ES-I3 (cell line): ENCODE results near the gene CD302.
"Not testable (repeated sequence)": the region's sequence is repeated elsewhere in the genome, so short reads cannot be mapped to it uniquely, and the experiment has no call there.

Experiments used
- H3K36me3 ChIP-seq: 2 replicates; pipeline ENCODE4 v1.6.1; 2013; ENCODE audit warnings: mild to moderate bottlenecking, low read length, control low read depth, moderate library complexity; ENCODE audit not compliant: insufficient read depth
- H3K4me1 ChIP-seq: 2 replicates; pipeline ENCODE4 v1.6.1; 2013; ENCODE audit warnings: mild to moderate bottlenecking, control low read depth, low read length; ENCODE audit not compliant: insufficient read depth
- H3K9ac ChIP-seq: 2 replicates; pipeline ENCODE4 v1.6.1; 2013; ENCODE audit warnings: low read depth, mild to moderate bottlenecking, low read length, moderate library complexity
- H3K9me3 ChIP-seq: 2 replicates; pipeline ENCODE4 v1.6.1; 2013; ENCODE audit warnings: mild to moderate bottlenecking, low read length, moderate library complexity; ENCODE audit not compliant: control insufficient read depth, insufficient read depth

CD302 gene

GRCh38 chr2:159804941-159805340 is 6.9 kb upstream of the CD302 start:
- H3K36me3 ChIP-seq: no peaks in the 10 kb centered on the region
- no peaks in the 10 kb centered on the region for H3K9me3 ChIP-seq
- H3K4me1 ChIP-seq: no peaks in the 10 kb centered on the region
- H3K9ac ChIP-seq: no peak overlapping the region

GRCh38 chr2:159803235-159803962 is 5.4 kb upstream of the CD302 start:
- Histone ChIP-seq H3K9ac (no peak overlapping the region), H3K36me3 (no peaks in the 10 kb centered on the region), H3K4me1 (no peaks in the 10 kb centered on the region), H3K9me3 (no peaks in the 10 kb centered on the region)

- H3K9me3 ChIP-seq: no peaks in the 10 kb centered on the region
- H3K9ac ChIP-seq: no peak overlapping the region
- no peaks in the 10 kb centered on the region for H3K4me1 ChIP-seq
- no peaks in the 10 kb centered on the region for H3K36me3 ChIP-seq
Observed at GRCh38 chr2:159802673-159803072, 4.7 kb upstream of the CD302 start.

GRCh38 chr2:159799833-159800232 is 1.8 kb upstream of the CD302 start:
- no peaks in the 10 kb centered on the region for H3K9me3 ChIP-seq
- no peak overlapping the region for H3K9ac ChIP-seq
- H3K36me3 ChIP-seq: no peaks in the 10 kb centered on the region
- peaks cover 9% of the 10 kb centered on the region; the same call in 1 of the 2 replicates for H3K4me1 ChIP-seq

GRCh38 chr2:159798376-159798725 is 343 bp upstream of the CD302 start:
- Histone ChIP-seq H3K9me3 (no peaks in the 10 kb centered on the region), H3K4me1 (peaks cover 9% of the 10 kb centered on the region; the same call in 1 of the 2 replicates), H3K36me3 (no peaks in the 10 kb centered on the region), H3K9ac (peak overlapping the region; percentile 94; the same call in 1 of the 2 replicates)

- Histone ChIP-seq H3K36me3 (no peaks in the 10 kb centered on the region), H3K9me3 (no peaks in the 10 kb centered on the region), H3K9ac (peak overlapping the region; percentile 94), H3K4me1 (peaks cover 9% of the 10 kb centered on the region; the same call in 1 of the 2 replicates)
Observed at GRCh38 chr2:159797225-159797542, 824 bp downstream of the CD302 start.

- Histone ChIP-seq H3K4me1 (peaks cover 9% of the 10 kb centered on the region; the same call in 1 of the 2 replicates), H3K9ac (no peak overlapping the region), H3K36me3 (no peaks in the 10 kb centered on the region), H3K9me3 (no peaks in the 10 kb centered on the region)
Observed at GRCh38 chr2:159795841-159796690, 1.9 kb downstream of the CD302 start.

GRCh38 chr2:159793326-159793725 is 4.7 kb downstream of the CD302 start:
- Histone ChIP-seq H3K4me1 (peaks cover 9% of the 10 kb centered on the region; the same call in 1 of the 2 replicates), H3K36me3 (no peaks in the 10 kb centered on the region), H3K9me3 (no peaks in the 10 kb centered on the region), H3K9ac (no peak overlapping the region)

- Histone ChIP-seq H3K4me1 (peaks cover 10% of the 10 kb centered on the region), H3K9me3 (no peaks in the 10 kb centered on the region), H3K9ac (no peak overlapping the region), H3K36me3 (no peaks in the 10 kb centered on the region)
Observed at GRCh38 chr2:159792599-159792998, 5.4 kb downstream of the CD302 start.

- no peak overlapping the region for H3K9ac ChIP-seq
- H3K36me3 ChIP-seq: no peaks in the 10 kb centered on the region
Observed at GRCh38 chr2:159792036-159792435, 6.0 kb downstream of the CD302 start.

GRCh38 chr2:159790323-159790722 is 7.7 kb downstream of the CD302 start:
- Histone ChIP-seq H3K4me1 (peaks cover 11% of the 10 kb centered on the region), H3K9ac (no peak overlapping the region), H3K9me3 (no peaks in the 10 kb centered on the region), H3K36me3 (no peaks in the 10 kb centered on the region)

More at GRCh38 chr2:159792036-159792435, 6.0 kb downstream of the CD302 start:
- H3K4me1 ChIP-seq: peaks cover 11% of the 10 kb centered on the region
- H3K9me3 ChIP-seq: no peaks in the 10 kb centered on the region

- H3K9ac ChIP-seq: no peak overlapping the region
- no peaks in the 10 kb centered on the region for H3K36me3 ChIP-seq
- H3K4me1 ChIP-seq: peaks cover 15% of the 10 kb centered on the region
- H3K9me3 ChIP-seq: no peaks in the 10 kb centered on the region
Observed at GRCh38 chr2:159788253-159788652, 9.8 kb downstream of the CD302 start.

GRCh38 chr2:159787647-159788046 is 10.4 kb downstream of the CD302 start:
- not testable (repeated sequence) for H3K36me3 ChIP-seq, H3K9ac ChIP-seq, H3K9me3 ChIP-seq
- peaks cover 15% of the 10 kb centered on the region for H3K4me1 ChIP-seq

GRCh38 chr2:159786938-159787337 is 11.1 kb downstream of the CD302 start:
- Histone ChIP-seq H3K36me3 (no peaks in the 10 kb centered on the region), H3K9me3 (no peaks in the 10 kb centered on the region), H3K9ac (no peak overlapping the region), H3K4me1 (peaks cover 15% of the 10 kb centered on the region)

GRCh38 chr2:159785195-159785594 is 12.8 kb downstream of the CD302 start:
- Histone ChIP-seq H3K36me3 (no peaks in the 10 kb centered on the region), H3K9ac (no peak overlapping the region)

More at GRCh38 chr2:159785195-159785594, 12.8 kb downstream of the CD302 start:
- peaks cover 15% of the 10 kb centered on the region for H3K4me1 ChIP-seq
- no peaks in the 10 kb centered on the region for H3K9me3 ChIP-seq
